Left lung (tissue), 10 donors: ENCODE results near the gene DNAH10. TPM values are rescaled to one million over a fixed set of nuclear protein-coding genes. Genes with fewer than 3 reads are reported as not detected.

Experiments used
- ATAC-seq: fragments of 200-7000 bp; cut with Tn5 transposase; one replicate; pipeline ENCODE4 v1.9.1; 2020; ENCODE audit warnings: moderate library complexity
- DNase-seq, 4 donors: peaks; one replicate each; pipeline ENCODE4 v3.0.0-alpha.2; 2013 to 2020
- H3K27ac ChIP-seq, 2 donors: fragments of 200-600 bp; sonication (generic) in 1 of 2; one replicate each; pipeline versions ENCODE4 v1.5.0 to v1.8.0; 2020 to 2021
- H3K27me3 ChIP-seq, 2 donors: fragments of 200-600 bp; sonication (generic) in 1 of 2; one replicate each; pipeline versions ENCODE4 v1.5.0 to v1.8.0; 2020 to 2021
- H3K36me3 ChIP-seq, 2 donors: fragments of 200-600 bp; sonication (generic) in 1 of 2; one replicate each; pipeline versions ENCODE4 v1.5.0 to v1.8.0; 2020 to 2021
- H3K4me1 ChIP-seq, 2 donors: fragments of 200-600 bp; one replicate each; pipeline ENCODE4 v1.8.0; 2021
- H3K4me3 ChIP-seq, 2 donors: fragments of 200-600 bp; sonication (generic) in 1 of 2; one replicate each; pipeline versions ENCODE4 v1.5.0 to v1.8.0; 2020 to 2021; ENCODE audit warnings: mild to moderate bottlenecking in 1 of 2
- H3K9me3 ChIP-seq, 2 donors: fragments of 200-600 bp; sonication (generic) in 1 of 2; one replicate each; pipeline versions ENCODE4 v1.5.0 to v1.8.0; 2020 to 2021
- CTCF ChIP-seq, 2 donors: fragments of 200-600 bp; sonication (generic) in 1 of 2; IDR thresholded peaks; one replicate each; pipeline versions ENCODE4 v1.5.0 to v1.8.0; 2021; ENCODE audit warnings: antibody characterized with exemption in 2 of 2
- intact Hi-C, 2 donors: fragments of 100-400 bp; cut with DNase I; formaldehyde crosslinking; loops; one replicate each; pipeline versions ENCODE4 v1.11.2 to v1.14.2; 2022
- polyA plus RNA-seq, 6 donors: library from polyadenylated mRNA; unstranded; fragments of 120-200 nt; gene quantifications; one replicate each; pipeline ENCODE4 v1.2.1, GENCODE V29; 2013; ENCODE audit not compliant: insufficient read length in 6 of 6
- total RNA-seq, 2 donors: library from RNA; stranded (reverse); fragmentation: NEBNext Ultra II Directional; extraction: Animal tissue kit (Norgen Biotek cat#: 25700); gene quantifications; one replicate each; pipeline ENCODE4 v1.2.1, GENCODE V29; 2021
- donor health status: DM: no; HTN: yes; CAD: no.
- donor health status: DM: no; HTN: no; CAD: no.

The DNAH10 gene
- total and polyA plus RNA-seq, 8 donors = 0.79 to 10.4 (median 6.5) TPM

GRCh38 chr12:123808167-123808566 is 46.1 kb downstream of the DNAH10 start:
- intact Hi-C loops = no loop called here
- H3K36me3 ChIP-seq = no peaks in the 10 kb centered on the region
- H3K9me3 ChIP-seq = no peaks in the 10 kb centered on the region
- no peaks in the 10 kb centered on the region for H3K27me3 ChIP-seq
- TF ChIP-seq CTCF (IDR thresholded peaks at IDR 0.05) = no peak
- H3K4me3 ChIP-seq = no peak overlapping the region
- no peak overlapping the region for H3K27ac ChIP-seq
- DNase-seq = peak in 1 of 4 donors; percentile 4
- ATAC-seq = peak; percentile 30
- no peaks in the 10 kb centered on the region for H3K4me1 ChIP-seq

DNA sequence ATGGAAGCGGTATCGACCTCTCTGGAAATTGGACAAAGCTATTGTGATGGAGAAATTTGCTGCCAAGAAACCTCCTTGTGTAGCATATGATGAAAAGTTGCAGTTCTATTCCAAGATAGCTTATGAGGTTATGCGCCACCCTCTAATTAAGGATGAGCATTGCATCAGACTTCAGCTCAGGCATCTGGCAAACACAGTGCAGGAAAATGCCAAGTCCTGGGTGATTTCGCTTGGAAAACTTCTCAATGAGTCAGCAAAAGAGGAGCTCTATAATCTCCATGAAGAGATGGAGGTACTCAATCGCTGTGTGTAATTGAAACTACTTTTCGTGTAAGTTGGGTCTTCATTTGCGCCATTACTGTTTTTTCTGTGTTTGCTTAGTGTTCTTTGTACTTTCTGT is 51.2 kb downstream of the DNAH10 start:
- H3K4me3 ChIP-seq = no peak overlapping the region
- no peaks in the 10 kb centered on the region for H3K4me1 ChIP-seq
- intact Hi-C loops = no loop called here
- TF ChIP-seq CTCF (IDR thresholded peaks at IDR 0.05) = no peak
- H3K9me3 ChIP-seq = peaks cover 0 to 19% of the 10 kb centered on the region in 2 donors
- H3K27ac ChIP-seq = no peak overlapping the region
- no peak for DNase-seq
- no peaks in the 10 kb centered on the region for H3K36me3 ChIP-seq
- ATAC-seq = no peak
- no peaks in the 10 kb centered on the region for H3K27me3 ChIP-seq

GRCh38 chr12:123815968-123816367 is 53.9 kb downstream of the DNAH10 start:
- H3K4me3 ChIP-seq = no peak overlapping the region
- no peak for DNase-seq
- no peak overlapping the region for H3K27ac ChIP-seq
- no peaks in the 10 kb centered on the region for H3K4me1 ChIP-seq
- peaks cover 0 to 19% of the 10 kb centered on the region in 2 donors for H3K9me3 ChIP-seq
- no peaks in the 10 kb centered on the region for H3K27me3 ChIP-seq
- TF ChIP-seq CTCF (IDR thresholded peaks at IDR 0.05) = no peak
- ATAC-seq = no peak
- no peaks in the 10 kb centered on the region for H3K36me3 ChIP-seq
- intact Hi-C loops = no loop called here

DNA sequence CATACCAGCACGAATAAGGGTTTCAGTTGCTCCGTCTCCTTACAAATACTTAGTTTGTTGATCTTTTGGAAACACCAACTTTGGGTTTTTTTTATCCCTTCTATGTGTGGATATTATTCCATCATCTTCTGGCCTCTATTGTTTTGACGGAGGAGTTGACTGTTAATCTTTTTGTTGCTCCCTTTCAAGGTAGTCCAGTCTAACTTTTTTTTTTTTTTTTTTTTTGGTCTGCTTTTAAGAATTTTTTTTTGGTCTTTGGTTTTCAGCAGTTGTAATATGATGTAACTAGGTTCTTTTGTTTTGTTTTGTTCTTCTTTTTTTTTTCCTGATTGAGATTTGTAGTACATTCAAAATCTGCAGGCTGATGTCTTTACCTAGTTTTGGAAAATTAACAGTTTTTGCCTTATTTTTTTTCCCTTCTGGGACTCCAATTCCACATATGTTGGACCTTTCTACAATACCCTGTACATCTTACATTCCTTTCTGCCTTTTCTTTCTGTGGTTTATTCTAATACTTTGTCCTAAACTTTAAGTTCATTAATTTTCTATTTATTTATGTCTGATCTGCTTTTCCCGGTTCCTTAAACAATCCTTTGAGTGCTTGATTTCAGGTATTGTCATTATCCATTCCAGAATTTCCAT is 54.9 kb downstream of the DNAH10 start:
- intact Hi-C loops = no loop called here
- Histone ChIP-seq H3K4me3 (no peak overlapping the region), H3K36me3 (no peaks in the 10 kb centered on the region), H3K27ac (no peak overlapping the region), H3K4me1 (no peaks in the 10 kb centered on the region), H3K9me3 (peaks cover 0 to 19% of the 10 kb centered on the region in 2 donors), H3K27me3 (no peaks in the 10 kb centered on the region)
- ATAC-seq (no peak), DNase-seq (no peak)
- no peak for TF ChIP-seq CTCF (IDR thresholded peaks at IDR 0.05)

DNA sequence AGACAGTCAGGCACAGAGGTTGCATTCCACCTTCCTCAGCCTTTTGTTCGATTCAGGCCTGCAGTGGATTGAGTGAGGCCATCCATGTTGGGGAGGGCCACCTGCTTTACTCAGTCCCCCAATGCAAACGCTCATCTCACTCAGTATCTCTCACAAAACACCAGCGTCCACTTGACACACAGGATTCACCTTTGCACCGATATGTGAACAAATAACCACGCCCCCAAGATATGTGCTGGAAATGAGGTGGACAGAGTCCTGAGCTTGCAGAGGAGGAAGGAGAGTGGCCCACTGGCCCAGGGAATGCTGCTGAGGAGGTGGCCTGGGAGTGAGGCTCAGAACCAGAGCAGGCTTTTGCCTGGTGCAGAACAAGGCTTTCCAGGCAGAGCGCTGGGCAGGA is 60.7 kb downstream of the DNAH10 start:
- Histone ChIP-seq H3K4me3 (no peak overlapping the region), H3K27ac (no peak overlapping the region), H3K36me3 (no peaks in the 10 kb centered on the region), H3K4me1 (no peaks in the 10 kb centered on the region), H3K27me3 (no peaks in the 10 kb centered on the region), H3K9me3 (peaks cover 0 to 4% of the 10 kb centered on the region in 2 donors)
- ATAC-seq (no peak), DNase-seq (no peak)
- TF ChIP-seq CTCF (IDR thresholded peaks at IDR 0.05) = no peak
- intact Hi-C loops = no loop called here
